Measurements from ENCODE around the gene PREB.

DNA sequence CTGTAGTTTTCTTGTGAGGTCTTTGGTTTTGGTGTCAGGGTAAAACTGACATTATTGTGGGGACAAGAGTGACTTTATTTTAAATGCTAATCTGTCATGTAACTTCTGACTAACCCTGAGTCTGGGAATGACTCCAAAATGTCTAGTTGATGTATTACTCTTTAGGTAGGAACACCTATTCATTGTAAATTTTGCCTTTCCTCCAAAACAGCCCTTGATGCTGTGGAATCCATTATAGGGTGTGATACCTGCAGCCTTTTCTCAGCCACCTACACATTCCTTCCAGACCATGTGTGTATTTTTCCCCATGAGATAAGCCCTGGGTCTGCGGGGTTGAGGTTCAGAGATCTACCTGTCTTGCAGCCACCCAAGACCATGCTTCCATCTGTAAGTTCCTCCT is 8.8 kb upstream of the PREB start:
- TF ChIP-seq POLR2A (IDR thresholded peaks at IDR 0.05) = no peak
- TF ChIP-seq, protein P1, sequence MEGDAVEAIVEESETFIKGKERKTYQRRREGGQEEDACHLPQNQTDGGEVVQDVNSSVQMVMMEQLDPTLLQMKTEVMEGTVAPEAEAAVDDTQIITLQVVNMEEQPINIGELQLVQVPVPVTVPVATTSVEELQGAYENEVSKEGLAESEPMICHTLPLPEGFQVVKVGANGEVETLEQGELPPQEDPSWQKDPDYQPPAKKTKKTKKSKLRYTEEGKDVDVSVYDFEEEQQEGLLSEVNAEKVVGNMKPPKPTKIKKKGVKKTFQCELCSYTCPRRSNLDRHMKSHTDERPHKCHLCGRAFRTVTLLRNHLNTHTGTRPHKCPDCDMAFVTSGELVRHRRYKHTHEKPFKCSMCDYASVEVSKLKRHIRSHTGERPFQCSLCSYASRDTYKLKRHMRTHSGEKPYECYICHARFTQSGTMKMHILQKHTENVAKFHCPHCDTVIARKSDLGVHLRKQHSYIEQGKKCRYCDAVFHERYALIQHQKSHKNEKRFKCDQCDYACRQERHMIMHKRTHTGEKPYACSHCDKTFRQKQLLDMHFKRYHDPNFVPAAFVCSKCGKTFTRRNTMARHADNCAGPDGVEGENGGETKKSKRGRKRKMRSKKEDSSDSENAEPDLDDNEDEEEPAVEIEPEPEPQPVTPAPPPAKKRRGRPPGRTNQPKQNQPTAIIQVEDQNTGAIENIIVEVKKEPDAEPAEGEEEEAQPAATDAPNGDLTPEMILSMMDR (IDR thresholded peaks at IDR 0.05) = no peak
